ENCODE measurements around the gene FBL. TPM values are rescaled to one million over a fixed set of nuclear protein-coding genes. Genes with fewer than 3 reads are reported as not detected.

FBL gene
- total RNA-seq, 1 experiment from 2014 or later = 575 TPM

DNA sequence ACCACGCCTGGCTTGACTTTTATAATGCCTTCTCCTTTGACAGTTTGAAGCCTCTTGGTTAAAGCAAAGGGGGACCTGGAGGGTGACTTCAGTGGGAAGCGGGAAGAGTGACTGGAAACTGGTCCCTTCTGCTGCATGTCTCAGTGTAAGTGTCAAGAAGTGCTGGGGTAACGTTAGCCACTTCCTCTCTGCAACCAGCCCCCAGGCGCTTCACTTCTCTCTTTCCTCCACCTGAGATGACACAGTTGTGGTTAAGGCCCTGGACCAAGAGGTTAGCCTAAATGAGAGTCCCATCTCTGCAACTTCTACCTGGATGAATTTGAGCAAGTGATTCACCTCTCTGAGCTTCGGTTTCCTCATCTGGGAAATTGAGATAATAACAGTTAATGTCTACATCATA, 51.2 kb downstream of the FBL start:
- DNase-seq (ENCODE audit: low spot score) = no peak

DNA sequence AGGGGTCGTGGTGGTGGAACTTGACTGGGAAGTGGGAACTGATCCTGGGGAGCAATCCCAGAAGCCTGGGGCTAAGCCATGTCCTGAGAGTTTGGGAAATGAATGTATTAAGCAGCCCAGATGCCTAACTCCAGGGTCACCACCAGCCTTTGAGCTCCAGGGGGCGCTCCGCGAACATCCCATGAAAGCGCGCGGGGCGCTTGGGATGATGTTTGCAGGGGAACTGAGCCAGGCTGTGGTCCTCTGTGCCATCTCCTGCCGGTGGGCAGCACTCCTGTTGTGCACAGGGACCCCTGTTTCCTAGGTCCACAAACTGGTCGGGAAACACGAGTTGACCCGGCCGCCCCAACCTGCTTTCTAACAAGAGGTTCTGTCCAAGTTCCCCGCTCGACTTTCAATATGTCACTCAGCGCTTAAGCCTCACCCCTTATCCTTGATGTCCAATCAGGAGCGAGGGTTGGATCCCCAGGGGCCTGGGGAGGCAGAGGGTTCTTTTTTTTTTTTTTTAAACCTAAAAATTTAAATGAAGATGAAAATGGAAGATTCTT, 53.1 kb downstream of the FBL start:
- DNase-seq (ENCODE audit: low spot score) = peak; percentile 94

GRCh38 chr19:39788244-39788643, 57.9 kb downstream of the FBL start:
- DNase-seq (ENCODE audit: low spot score) = no peak

Small RNA genes within 50 kb of the gene (small RNA-seq; reads per million reads assigned to genes)
- gene MIR6719 = not detected

Other genes starting within 250 kb of the FBL start
- not detected in 2 replicates for gene LGALS13, start 243.9 kb downstream of the FBL start, total RNA-seq (2014; rRNA removed; shearing (Covaris generic))
- not detected in 2 replicates for gene LGALS16, start 190.5 kb downstream of the FBL start, total RNA-seq (2014; rRNA removed; shearing (Covaris generic))
- not detected in 2 replicates for gene LGALS14, start 141.9 kb downstream of the FBL start, total RNA-seq (2014; rRNA removed; shearing (Covaris generic))
- not detected in 2 replicates for gene CLC, start 108.3 kb downstream of the FBL start, total RNA-seq (2014; rRNA removed; shearing (Covaris generic))
- not detected in 2 replicates for gene LEUTX, start 67.5 kb downstream of the FBL start, total RNA-seq (2014; rRNA removed; shearing (Covaris generic))
- gene DYRK1B, start 12.2 kb downstream of the FBL start, total RNA-seq (2014; rRNA removed; shearing (Covaris generic)) = 26.3 and 30.7 TPM in 2 replicates
- gene FCGBP, start 88.3 kb upstream of the FBL start, total RNA-seq (2014; rRNA removed; shearing (Covaris generic)) = 10.1 and 14.8 TPM in 2 replicates
- 284 and 351 TPM in 2 replicates for gene PSMC4, start 124.8 kb upstream of the FBL start, total RNA-seq (2014; rRNA removed; shearing (Covaris generic))
- not detected in 2 replicates for gene ZNF546, start 150.7 kb upstream of the FBL start, total RNA-seq (2014; rRNA removed; shearing (Covaris generic))
- gene ZNF780B, start 209.9 kb upstream of the FBL start, total RNA-seq (2014; rRNA removed; shearing (Covaris generic)) = 10.2 and 11.5 TPM in 2 replicates
- 9.3 and 11.9 TPM in 2 replicates for gene ZNF780A, start 244.6 kb upstream of the FBL start, total RNA-seq (2014; rRNA removed; shearing (Covaris generic))

All from HT-29 (cell line).